WTC11 (cell line): ENCODE measurements around the gene PTPRN2. TPM values are rescaled to one million over a fixed set of nuclear protein-coding genes. Genes with fewer than 3 reads are reported as not detected.
"Not testable (repeated sequence)": the region's sequence is repeated elsewhere in the genome, so short reads cannot be mapped to it uniquely, and the experiment has no call there.

Experiments used
- ATAC-seq: fragments of 200-7000 bp; cut with Tn5 transposase; 2 replicates; pipeline ENCODE4 v1.10.0; 2021; ENCODE audit warnings: mild to moderate bottlenecking, moderate library complexity
- CTCF ChIA-PET: fragments of 300-600 bp; sonication (Branson Sonifier 250); formaldehyde crosslinking; loops from one replicate; lab custom pipeline; 2021; ENCODE audit warnings: antibody characterized with exemption; lab: Charles Lee
- POLR2A ChIA-PET: fragments of 350-600 bp; sonication (Branson Sonifier 250); formaldehyde crosslinking; loops from one replicate; lab custom pipeline; 2021; ENCODE audit warnings: antibody characterized with exemption; lab: Charles Lee
- DNase-seq: peaks from one replicate; pipeline ENCODE4 v3.0.0; 2021; ENCODE audit warnings: low spot score
- H3K27ac Mint-ChIP-seq: 2 replicates; pipeline ENCODE4 v1.8.0; 2021; ENCODE audit warnings: mixed read lengths
- H3K27me3 Mint-ChIP-seq: 2 replicates; pipeline ENCODE4 v1.8.0; 2021; ENCODE audit warnings: low read depth, mild to moderate bottlenecking, moderate library complexity, mixed read lengths
- H3K36me3 Mint-ChIP-seq: 2 replicates; pipeline ENCODE4 v1.8.0; 2021; ENCODE audit warnings: mixed read lengths
- H3K4me1 Mint-ChIP-seq: 2 replicates; pipeline ENCODE4 v1.8.0; 2022; ENCODE audit warnings: mixed read lengths
- H3K4me3 Mint-ChIP-seq: 2 replicates; pipeline ENCODE4 v1.8.0; 2021; ENCODE audit warnings: mild to moderate bottlenecking, moderate library complexity, mixed read lengths
- H3K9me3 Mint-ChIP-seq: 2 replicates; pipeline ENCODE4 v1.8.0; 2021; ENCODE audit warnings: mixed read lengths
- ATF2 ChIP-seq: sonication (generic); formaldehyde crosslinking; IDR thresholded peaks from 2 replicates; pipeline ENCODE4 v1.8.1; 2022; ENCODE audit warnings: low read depth, missing genetic modification reagents, borderline replicate concordance
- CBFB ChIP-seq: sonication (generic); formaldehyde crosslinking; IDR thresholded peaks from 2 replicates; pipeline ENCODE4 v1.8.1; 2022; ENCODE audit warnings: mild to moderate bottlenecking, low read depth, missing genetic modification reagents
- CREM ChIP-seq: sonication (generic); formaldehyde crosslinking; IDR thresholded peaks from 2 replicates; pipeline ENCODE4 v1.8.1; 2022; ENCODE audit warnings: mild to moderate bottlenecking, missing genetic modification reagents, moderate library complexity
- ELF4 ChIP-seq: sonication (generic); formaldehyde crosslinking; IDR thresholded peaks from 2 replicates; pipeline ENCODE4 v1.8.1; 2022; ENCODE audit warnings: low read depth, mild to moderate bottlenecking, moderate library complexity, missing genetic modification reagents
- FOXK1 ChIP-seq: sonication (generic); formaldehyde crosslinking; IDR thresholded peaks from 2 replicates; pipeline ENCODE4 v1.8.0; 2022; ENCODE audit warnings: mild to moderate bottlenecking, moderate library complexity, missing genetic modification reagents
- IRF1 ChIP-seq: sonication (generic); formaldehyde crosslinking; IDR thresholded peaks from 2 replicates; pipeline ENCODE4 v1.8.0; 2023; ENCODE audit warnings: missing genetic modification reagents
- NFATC4 ChIP-seq: fragments of 250-450 bp; sonication (Bioruptor Pico); IDR thresholded peaks from 2 replicates; pipeline ENCODE4 v1.9.0; 2021; ENCODE audit warnings: mild to moderate bottlenecking
- NFYB ChIP-seq: sonication (generic); formaldehyde crosslinking; conservative IDR thresholded peaks from 2 replicates; pipeline ENCODE4 v1.8.0; 2022; ENCODE audit warnings: low read depth, missing genetic modification reagents
- PRRX2 ChIP-seq: fragments of 250-450 bp; sonication (Bioruptor Pico); IDR thresholded peaks from 2 replicates; pipeline ENCODE4 v1.8.0; 2021; ENCODE audit warnings: mild to moderate bottlenecking
- SMAD4 ChIP-seq: sonication (generic); formaldehyde crosslinking; IDR thresholded peaks from 2 replicates; pipeline ENCODE4 v1.8.0; 2022; ENCODE audit warnings: mild to moderate bottlenecking, missing genetic modification reagents
- SOX15 ChIP-seq: fragments of 250-450 bp; sonication (Bioruptor Pico); IDR thresholded peaks from 2 replicates; pipeline ENCODE4 v1.9.0; 2021; ENCODE audit warnings: mild to moderate bottlenecking
- TP53 ChIP-seq: sonication (generic); formaldehyde crosslinking; IDR thresholded peaks from 2 replicates; pipeline ENCODE4 v1.8.1; 2023; ENCODE audit warnings: mild to moderate bottlenecking, missing genetic modification reagents
- ZNF121 ChIP-seq: sonication (generic); formaldehyde crosslinking; IDR thresholded peaks from 2 replicates; pipeline ENCODE4 v1.8.0; 2023; ENCODE audit warnings: missing genetic modification reagents
- ZNF138 ChIP-seq: sonication (generic); formaldehyde crosslinking; conservative IDR thresholded peaks from 2 replicates; pipeline ENCODE4 v1.8.1; 2022; ENCODE audit warnings: mild to moderate bottlenecking, moderate library complexity, missing genetic modification reagents
- ZNF219 ChIP-seq: sonication (generic); formaldehyde crosslinking; IDR thresholded peaks from 2 replicates; pipeline ENCODE4 v1.8.0; 2023; ENCODE audit warnings: missing genetic modification reagents, mild to moderate bottlenecking, borderline replicate concordance
- ZNF232 ChIP-seq: sonication (generic); formaldehyde crosslinking; IDR thresholded peaks from 2 replicates; pipeline ENCODE4 v1.8.0; 2022; ENCODE audit warnings: mild to moderate bottlenecking, missing genetic modification reagents
- total RNA-seq: library from RNA; stranded (reverse); gene quantifications from 3 replicates; pipeline ENCODE4 v1.2.3, GENCODE V29; 2021
- TF ChIP-seq, protein P1 (sequence below): fragments of 250-450 bp; sonication (Bioruptor Pico); IDR thresholded peaks from 2 replicates; pipeline ENCODE4 v1.9.0; 2021; ENCODE audit warnings: mild to moderate bottlenecking, borderline replicate concordance
- TF ChIP-seq, protein P2 (sequence below): sonication (generic); formaldehyde crosslinking; IDR thresholded peaks from 2 replicates; pipeline ENCODE4 v1.8.0; 2022; ENCODE audit warnings: mild to moderate bottlenecking, missing genetic modification reagents
- TF ChIP-seq, protein P3 (sequence below): sonication (generic); formaldehyde crosslinking; IDR thresholded peaks from 2 replicates; pipeline ENCODE4 v1.8.1; 2022; ENCODE audit warnings: mild to moderate bottlenecking, missing genetic modification reagents, moderate library complexity, borderline replicate concordance
- TF ChIP-seq, protein P4 (sequence below): fragments of 250-450 bp; sonication (Bioruptor Pico); conservative IDR thresholded peaks from 2 replicates; pipeline ENCODE4 v1.9.0; 2021; ENCODE audit warnings: mild to moderate bottlenecking

The PTPRN2 gene
- total RNA-seq, 1 experiment from 2014 or later: 4.7 TPM

- no peak for TF ChIP-seq ATF2 (CRISPR knock-in tag)
- TF ChIP-seq, protein P1, sequence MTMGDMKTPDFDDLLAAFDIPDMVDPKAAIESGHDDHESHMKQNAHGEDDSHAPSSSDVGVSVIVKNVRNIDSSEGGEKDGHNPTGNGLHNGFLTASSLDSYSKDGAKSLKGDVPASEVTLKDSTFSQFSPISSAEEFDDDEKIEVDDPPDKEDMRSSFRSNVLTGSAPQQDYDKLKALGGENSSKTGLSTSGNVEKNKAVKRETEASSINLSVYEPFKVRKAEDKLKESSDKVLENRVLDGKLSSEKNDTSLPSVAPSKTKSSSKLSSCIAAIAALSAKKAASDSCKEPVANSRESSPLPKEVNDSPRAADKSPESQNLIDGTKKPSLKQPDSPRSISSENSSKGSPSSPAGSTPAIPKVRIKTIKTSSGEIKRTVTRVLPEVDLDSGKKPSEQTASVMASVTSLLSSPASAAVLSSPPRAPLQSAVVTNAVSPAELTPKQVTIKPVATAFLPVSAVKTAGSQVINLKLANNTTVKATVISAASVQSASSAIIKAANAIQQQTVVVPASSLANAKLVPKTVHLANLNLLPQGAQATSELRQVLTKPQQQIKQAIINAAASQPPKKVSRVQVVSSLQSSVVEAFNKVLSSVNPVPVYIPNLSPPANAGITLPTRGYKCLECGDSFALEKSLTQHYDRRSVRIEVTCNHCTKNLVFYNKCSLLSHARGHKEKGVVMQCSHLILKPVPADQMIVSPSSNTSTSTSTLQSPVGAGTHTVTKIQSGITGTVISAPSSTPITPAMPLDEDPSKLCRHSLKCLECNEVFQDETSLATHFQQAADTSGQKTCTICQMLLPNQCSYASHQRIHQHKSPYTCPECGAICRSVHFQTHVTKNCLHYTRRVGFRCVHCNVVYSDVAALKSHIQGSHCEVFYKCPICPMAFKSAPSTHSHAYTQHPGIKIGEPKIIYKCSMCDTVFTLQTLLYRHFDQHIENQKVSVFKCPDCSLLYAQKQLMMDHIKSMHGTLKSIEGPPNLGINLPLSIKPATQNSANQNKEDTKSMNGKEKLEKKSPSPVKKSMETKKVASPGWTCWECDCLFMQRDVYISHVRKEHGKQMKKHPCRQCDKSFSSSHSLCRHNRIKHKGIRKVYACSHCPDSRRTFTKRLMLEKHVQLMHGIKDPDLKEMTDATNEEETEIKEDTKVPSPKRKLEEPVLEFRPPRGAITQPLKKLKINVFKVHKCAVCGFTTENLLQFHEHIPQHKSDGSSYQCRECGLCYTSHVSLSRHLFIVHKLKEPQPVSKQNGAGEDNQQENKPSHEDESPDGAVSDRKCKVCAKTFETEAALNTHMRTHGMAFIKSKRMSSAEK (CRISPR knock-in tag): no peak
Measured at GRCh38 chr7:158274404-158274811, 313.2 kb downstream of the PTPRN2 start (continued).

DNA sequence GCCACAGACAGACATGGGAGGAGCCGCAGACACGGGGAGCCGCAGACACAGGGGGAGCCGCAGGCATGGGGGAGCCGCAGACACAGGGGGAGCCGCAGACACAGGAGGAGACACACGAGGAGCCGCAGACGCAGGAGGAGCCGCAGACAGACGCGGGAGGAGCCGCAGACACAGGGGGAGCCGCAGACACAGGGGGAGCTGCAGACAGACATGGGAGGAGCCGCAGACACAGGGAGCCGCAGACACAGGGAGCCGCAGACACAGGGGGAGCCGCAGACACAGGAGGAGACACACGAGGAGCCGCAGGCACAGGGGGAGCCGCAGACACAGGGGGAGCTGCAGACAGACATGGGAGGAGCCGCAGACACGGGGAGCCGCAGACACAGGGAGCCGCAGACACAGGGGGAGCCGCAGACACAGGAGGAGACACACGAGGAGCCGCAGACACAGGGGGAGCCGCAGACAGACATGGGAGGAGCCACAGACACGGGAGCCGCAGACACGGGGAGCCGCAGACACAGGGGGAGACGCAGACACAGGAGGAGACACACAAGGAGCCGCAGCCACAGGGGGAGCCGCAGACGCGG lies 313.8 kb downstream of the PTPRN2 start:
- H3K27me3 Mint-ChIP-seq, POLR2A ChIA-PET, H3K4me3 Mint-ChIP-seq, CTCF ChIA-PET, ATAC-seq, H3K4me1 Mint-ChIP-seq, H3K27ac Mint-ChIP-seq, H3K9me3 Mint-ChIP-seq: not testable (repeated sequence)
- peaks cover 17% of the 10 kb centered on the region for H3K36me3 Mint-ChIP-seq
- peak; percentile 10 for DNase-seq

DNA sequence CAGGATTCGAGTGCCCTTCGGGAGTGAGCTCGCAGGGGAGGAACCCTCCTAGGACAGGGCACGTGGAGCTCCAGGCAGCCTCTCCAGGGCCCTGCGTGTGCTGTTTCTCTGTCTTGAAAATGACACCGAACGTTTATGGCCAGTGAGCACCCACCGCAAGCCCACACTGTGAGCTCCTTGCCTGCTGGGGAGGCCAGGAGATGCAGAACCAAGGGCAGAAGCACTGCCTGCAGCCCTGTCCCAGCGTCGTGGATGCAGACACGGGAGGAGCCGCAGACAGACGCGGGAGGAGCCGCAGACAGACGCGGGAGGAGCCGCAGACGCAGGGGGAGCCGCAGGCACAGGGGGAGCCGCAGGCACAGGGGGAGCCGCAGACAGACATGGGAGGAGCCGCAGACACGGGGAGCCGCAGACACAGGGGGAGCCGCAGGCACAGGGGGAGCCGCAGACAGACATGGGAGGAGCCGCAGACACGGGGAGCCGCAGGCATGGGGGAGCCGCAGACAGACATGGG lies 314.4 kb downstream of the PTPRN2 start:
- Mint-ChIP-seq H3K4me1 (peaks cover 7% of the 10 kb centered on the region; the same call in 1 of the 2 replicates), H3K4me3 (no peak overlapping the region), H3K27ac (0 out of 2 replicates have a peak overlapping the region, but pooled peaks have one; percentile 9), H3K27me3 (no peaks in the 10 kb centered on the region), H3K36me3 (peaks cover 17% of the 10 kb centered on the region), H3K9me3 (peaks cover 7% of the 10 kb centered on the region)
- POLR2A ChIA-PET: no interaction called here
- CTCF ChIA-PET: no interaction called here
- ATAC-seq (no peak), DNase-seq (peak; percentile 2)
- TF ChIP-seq ZNF138 (CRISPR knock-in tag) (no peak), SOX15 (no peak), PRRX2 (CRISPR knock-in tag) (no peak), IRF1 (no peak), SMAD4 (no peak), ZNF121 (CRISPR knock-in tag) (no peak), CBFB (no peak), ZNF219 (CRISPR knock-in tag) (no peak), ELF4 (CRISPR knock-in tag) (no peak), FOXK1 (CRISPR knock-in tag) (no peak), NFATC4 (CRISPR knock-in tag) (no peak), TP53 (CRISPR knock-in tag) (no peak), NFYB (CRISPR knock-in tag) (no peak), ZNF232 (CRISPR knock-in tag) (no peak), CREM (CRISPR knock-in tag) (no peak)
- TF ChIP-seq, protein P2, sequence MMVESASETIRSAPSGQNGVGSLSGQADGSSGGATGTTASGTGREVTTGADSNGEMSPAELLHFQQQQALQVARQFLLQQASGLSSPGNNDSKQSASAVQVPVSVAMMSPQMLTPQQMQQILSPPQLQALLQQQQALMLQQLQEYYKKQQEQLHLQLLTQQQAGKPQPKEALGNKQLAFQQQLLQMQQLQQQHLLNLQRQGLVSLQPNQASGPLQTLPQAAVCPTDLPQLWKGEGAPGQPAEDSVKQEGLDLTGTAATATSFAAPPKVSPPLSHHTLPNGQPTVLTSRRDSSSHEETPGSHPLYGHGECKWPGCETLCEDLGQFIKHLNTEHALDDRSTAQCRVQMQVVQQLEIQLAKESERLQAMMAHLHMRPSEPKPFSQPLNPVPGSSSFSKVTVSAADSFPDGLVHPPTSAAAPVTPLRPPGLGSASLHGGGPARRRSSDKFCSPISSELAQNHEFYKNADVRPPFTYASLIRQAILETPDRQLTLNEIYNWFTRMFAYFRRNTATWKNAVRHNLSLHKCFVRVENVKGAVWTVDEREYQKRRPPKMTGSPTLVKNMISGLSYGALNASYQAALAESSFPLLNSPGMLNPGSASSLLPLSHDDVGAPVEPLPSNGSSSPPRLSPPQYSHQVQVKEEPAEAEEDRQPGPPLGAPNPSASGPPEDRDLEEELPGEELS (CRISPR knock-in tag): no peak
- TF ChIP-seq, protein P3, sequence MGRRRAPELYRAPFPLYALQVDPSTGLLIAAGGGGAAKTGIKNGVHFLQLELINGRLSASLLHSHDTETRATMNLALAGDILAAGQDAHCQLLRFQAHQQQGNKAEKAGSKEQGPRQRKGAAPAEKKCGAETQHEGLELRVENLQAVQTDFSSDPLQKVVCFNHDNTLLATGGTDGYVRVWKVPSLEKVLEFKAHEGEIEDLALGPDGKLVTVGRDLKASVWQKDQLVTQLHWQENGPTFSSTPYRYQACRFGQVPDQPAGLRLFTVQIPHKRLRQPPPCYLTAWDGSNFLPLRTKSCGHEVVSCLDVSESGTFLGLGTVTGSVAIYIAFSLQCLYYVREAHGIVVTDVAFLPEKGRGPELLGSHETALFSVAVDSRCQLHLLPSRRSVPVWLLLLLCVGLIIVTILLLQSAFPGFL (CRISPR knock-in tag): no peak
- TF ChIP-seq, protein P4, sequence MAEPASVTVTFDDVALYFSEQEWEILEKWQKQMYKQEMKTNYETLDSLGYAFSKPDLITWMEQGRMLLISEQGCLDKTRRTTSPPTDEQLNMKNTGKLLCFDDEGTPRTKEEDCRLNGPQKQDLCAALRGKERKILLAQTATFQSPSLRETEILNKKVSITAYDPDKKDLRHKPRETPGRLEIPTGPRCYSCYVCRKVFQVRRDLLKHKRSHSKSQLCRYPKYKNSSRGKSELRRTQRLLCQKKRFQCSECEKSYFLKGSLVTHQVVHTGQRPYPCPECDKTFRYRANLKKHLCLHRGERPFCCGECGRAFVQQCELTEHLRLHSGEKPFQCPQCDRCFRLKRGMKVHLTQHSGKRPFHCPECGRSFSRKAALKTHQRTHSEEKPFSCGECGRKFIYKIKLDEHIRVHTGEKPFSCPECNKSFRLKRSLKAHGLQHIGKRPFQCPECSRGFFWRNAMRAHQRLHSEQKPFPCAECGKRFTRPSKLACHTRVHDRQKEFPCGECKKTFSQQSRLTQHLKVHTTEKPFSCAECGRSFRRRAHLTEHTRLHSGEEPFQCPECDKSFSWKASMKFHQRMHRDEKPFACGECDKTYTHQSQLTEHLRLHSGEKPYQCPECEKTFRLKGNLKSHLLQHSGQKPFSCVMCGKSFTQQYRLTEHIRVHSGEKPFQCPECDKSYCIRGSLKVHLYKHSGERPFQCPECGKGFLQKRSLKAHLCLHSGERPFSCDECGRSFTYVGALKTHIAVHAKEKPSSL (CRISPR knock-in tag): no peak
